Measurements from ENCODE around the gene FYN.

FYN gene

GRCh38 chr6:111738631-111739030 lies 134.6 kb downstream of the FYN start:
- H3K4me3 ChIP-seq (ENCODE audit: low read depth, low read length): no peak overlapping the region
- TF ChIP-seq MAX (IDR thresholded peaks at IDR 0.05; ENCODE audit: low read depth, low read length) (no peak), MYC (IDR thresholded peaks at IDR 0.05; ENCODE audit: low read depth, low read length) (no peak), CTCF (IDR thresholded peaks at IDR 0.05; ENCODE audit: low read depth, low read length) (no peak), POLR2A (IDR thresholded peaks at IDR 0.05; ENCODE audit: extremely low read depth, insufficient read length) (no peak)
- no peak for DNase-seq (ENCODE audit: low read depth)

GRCh38 chr6:111738156-111738555 lies 135.1 kb downstream of the FYN start:
- no peak for DNase-seq (ENCODE audit: low read depth)
- no peak overlapping the region for H3K4me3 ChIP-seq (ENCODE audit: low read depth, low read length)
- TF ChIP-seq MYC (IDR thresholded peaks at IDR 0.05; ENCODE audit: low read depth, low read length) (no peak), POLR2A (IDR thresholded peaks at IDR 0.05; ENCODE audit: extremely low read depth, insufficient read length) (no peak), CTCF (IDR thresholded peaks at IDR 0.05; ENCODE audit: low read depth, low read length) (no peak), MAX (IDR thresholded peaks at IDR 0.05; ENCODE audit: low read depth, low read length) (no peak)

GRCh38 chr6:111737065-111737521 lies 136.2 kb downstream of the FYN start:
- no peak overlapping the region for H3K4me3 ChIP-seq (ENCODE audit: low read depth, low read length)
- DNase-seq (ENCODE audit: low read depth): no peak
- TF ChIP-seq MYC (IDR thresholded peaks at IDR 0.05; ENCODE audit: low read depth, low read length) (no peak), MAX (IDR thresholded peaks at IDR 0.05; ENCODE audit: low read depth, low read length) (no peak), POLR2A (IDR thresholded peaks at IDR 0.05; ENCODE audit: extremely low read depth, insufficient read length) (no peak), CTCF (IDR thresholded peaks at IDR 0.05; ENCODE audit: low read depth, low read length) (no peak)

- DNase-seq (ENCODE audit: low read depth): no peak
- H3K4me3 ChIP-seq (ENCODE audit: low read depth, low read length): no peak overlapping the region
- no peak for TF ChIP-seq POLR2A (IDR thresholded peaks at IDR 0.05; ENCODE audit: extremely low read depth, insufficient read length)
- TF ChIP-seq MYC (IDR thresholded peaks at IDR 0.05; ENCODE audit: low read depth, low read length): no peak
- no peak for TF ChIP-seq CTCF (IDR thresholded peaks at IDR 0.05; ENCODE audit: low read depth, low read length)
- no peak for TF ChIP-seq MAX (IDR thresholded peaks at IDR 0.05; ENCODE audit: low read depth, low read length)
Measured at GRCh38 chr6:111736005-111736608, 137.1 kb downstream of the FYN start.

GRCh38 chr6:111734068-111735061 lies 138.9 kb downstream of the FYN start:
- TF ChIP-seq MYC (IDR thresholded peaks at IDR 0.05; ENCODE audit: low read depth, low read length): no peak
- no peak for TF ChIP-seq MAX (IDR thresholded peaks at IDR 0.05; ENCODE audit: low read depth, low read length)
- no peak for TF ChIP-seq CTCF (IDR thresholded peaks at IDR 0.05; ENCODE audit: low read depth, low read length)
- no peak for TF ChIP-seq POLR2A (IDR thresholded peaks at IDR 0.05; ENCODE audit: extremely low read depth, insufficient read length)
- H3K4me3 ChIP-seq (ENCODE audit: low read depth, low read length): no peak overlapping the region
- no peak for DNase-seq (ENCODE audit: low read depth)
